HG03064 (cell line): Measurements from ENCODE around the gene ATP6V0E1.
"Not testable (repeated sequence)": the region's sequence is repeated elsewhere in the genome, so short reads cannot be mapped to it uniquely, and the experiment has no call there.

Source experiments
- ATAC-seq: cut with Tn5 transposase; IDR thresholded peaks from one replicate; pipeline ENCODE4 v1.9.1; 2021; ENCODE audit warnings: low read depth; ENCODE audit not compliant: unreplicated experiment

Gene ATP6V0E1

DNA sequence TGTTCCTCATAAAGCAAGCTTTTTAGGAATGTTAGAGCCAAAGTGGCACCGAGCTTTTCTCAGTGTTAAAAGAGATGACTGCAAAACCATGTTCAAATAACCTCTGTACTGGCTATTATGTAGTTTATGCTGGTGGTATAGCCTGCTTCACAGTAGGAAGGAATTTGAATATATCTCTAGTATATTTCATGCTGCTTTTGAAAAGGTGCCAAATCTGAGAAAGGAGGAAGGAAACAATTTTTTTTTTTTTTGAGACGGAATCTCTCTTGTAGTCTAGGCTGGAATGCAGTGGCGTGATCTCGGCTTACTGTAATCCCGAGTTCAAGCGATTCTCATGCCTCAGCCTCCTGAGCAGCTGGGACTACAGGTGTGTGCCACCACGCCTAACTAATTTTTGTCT lies 86.1 kb downstream of the ATP6V0E1 start:
- no peak for ATAC-seq

DNA sequence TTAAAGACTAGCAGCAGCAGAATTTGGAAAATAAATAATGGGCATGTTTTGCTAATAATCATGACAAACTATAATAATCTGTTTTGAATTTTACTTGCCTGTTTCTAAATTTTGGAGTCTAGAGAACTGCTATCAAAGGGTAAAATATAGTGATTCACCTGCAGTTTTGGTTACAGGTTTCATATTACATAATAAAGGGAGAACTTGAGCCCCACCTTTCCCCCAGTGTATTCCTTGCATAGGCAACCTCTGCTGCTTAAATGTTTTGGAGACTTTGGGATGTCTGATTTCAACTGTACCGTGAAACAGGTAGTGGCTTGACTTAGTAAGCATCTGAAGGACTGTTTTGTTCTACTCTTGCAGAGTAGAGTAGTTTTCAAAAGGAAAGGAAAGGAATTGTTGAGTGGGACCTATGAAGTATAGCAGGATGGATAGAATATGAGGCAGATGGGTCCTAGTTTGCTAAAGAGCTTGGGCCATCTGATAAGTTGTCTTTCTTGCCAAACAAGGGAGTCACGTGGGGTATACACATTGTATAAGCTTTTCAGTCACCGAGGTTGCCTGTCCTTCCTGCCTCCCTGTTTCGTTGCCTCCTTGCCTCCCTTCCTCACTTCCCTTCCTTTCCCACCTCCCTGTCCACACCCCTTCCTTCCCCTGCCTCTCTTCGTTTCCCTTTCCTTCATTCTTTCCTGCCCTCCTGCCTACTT lies 91.7 kb downstream of the ATP6V0E1 start:
- no peak for ATAC-seq

DNA sequence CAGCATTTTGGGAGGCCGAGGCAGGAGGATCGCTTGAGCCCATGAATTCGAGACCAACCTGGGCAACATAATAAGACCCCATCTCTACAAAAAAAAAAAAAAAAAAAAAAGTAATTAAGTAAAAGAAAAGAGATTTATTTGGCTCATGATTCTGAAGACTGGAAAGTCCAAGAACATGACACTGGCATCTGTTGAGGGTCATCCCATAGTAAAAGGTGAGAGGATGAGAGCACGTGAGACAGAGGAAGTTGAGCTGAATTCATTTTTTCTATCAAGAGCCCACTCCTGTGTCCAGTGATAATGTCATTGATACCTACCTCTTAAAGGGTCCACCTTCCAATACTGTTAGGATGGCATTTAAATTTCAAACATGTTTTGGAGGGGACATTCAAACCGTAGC lies 92.4 kb downstream of the ATP6V0E1 start:
- ATAC-seq = no peak

DNA sequence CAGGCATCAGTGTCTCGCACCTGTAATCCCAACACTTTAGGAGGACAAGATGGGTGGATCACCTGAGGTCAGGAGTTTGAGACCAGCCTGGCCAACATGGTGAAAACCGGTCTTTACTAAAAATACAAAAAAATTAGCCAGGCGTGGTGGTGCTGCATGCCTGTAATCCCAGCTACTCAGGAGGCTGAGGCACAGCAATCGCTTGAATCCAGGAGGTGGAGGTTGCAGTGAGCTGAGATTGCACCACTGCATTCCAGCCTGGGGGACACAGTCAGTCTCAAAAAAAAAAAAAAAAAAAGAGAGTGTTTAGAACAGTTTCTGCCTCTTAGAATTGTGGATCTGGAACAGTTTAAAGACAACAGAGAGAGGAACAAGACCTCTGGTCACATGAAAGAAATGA lies 92.9 kb downstream of the ATP6V0E1 start:
- not testable (repeated sequence) for ATAC-seq

DNA sequence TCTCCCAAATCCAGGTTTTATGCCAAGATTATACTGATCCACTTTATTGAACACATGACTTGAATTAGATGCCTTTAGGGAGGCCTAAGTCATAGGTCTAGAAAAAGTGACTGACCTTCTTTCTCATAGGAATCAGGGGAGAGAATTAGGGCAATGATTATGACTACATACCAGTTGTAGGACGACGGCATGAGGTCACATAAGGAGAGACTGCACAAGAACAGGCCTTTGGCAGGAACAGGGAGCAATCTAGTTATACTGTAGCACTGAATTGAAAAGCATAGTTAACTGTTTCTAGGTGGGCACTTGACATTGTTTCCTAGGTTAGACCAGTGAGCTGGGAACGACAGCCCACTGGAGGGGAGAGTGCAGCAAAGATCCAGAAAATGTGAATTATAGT lies 95.3 kb downstream of the ATP6V0E1 start:
- ATAC-seq = no peak
